Esophagus squamous epithelium (tissue), 5 donors: ENCODE measurements around the gene CIT. TPM values are rescaled to one million over a fixed set of nuclear protein-coding genes. Genes with fewer than 3 reads are reported as not detected.

Source experiments
- DNase-seq: peaks from one replicate; lab custom pipeline; 2025; lab: John Stamatoyannopoulos, UW
- H3K27ac ChIP-seq, 4 donors: fragments of 200-600 bp; sonication (generic); one replicate each; pipeline ENCODE4 v1.5.1; 2016 to 2019; ENCODE audit warnings: mild to moderate bottlenecking in 1 of 4
- H3K27me3 ChIP-seq, 4 donors: fragments of 200-600 bp; sonication (generic); 1 replicate in 3 of 4; 2 replicates in 1 of 4; pipeline versions ENCODE4 v1.5.1 to v1.6.0; 2017 to 2021; ENCODE audit warnings: antibody characterized with exemption in 1 of 4
- H3K36me3 ChIP-seq, 3 donors: fragments of 200-600 bp; sonication (generic); one replicate each; pipeline ENCODE4 v1.5.1; 2016 to 2019
- H3K4me1 ChIP-seq, 3 donors: fragments of 200-600 bp; sonication (generic); one replicate each; pipeline ENCODE4 v1.5.1; 2017 to 2019
- H3K4me3 ChIP-seq, 4 donors: fragments of 200-600 bp; sonication (generic); 1 replicate in 3 of 4; 2 replicates in 1 of 4; pipeline ENCODE4 v1.5.1; 2016 to 2019; ENCODE audit warnings: mild to moderate bottlenecking in 2 of 4, moderate library complexity in 1 of 4
- H3K9me3 ChIP-seq, 3 donors: fragments of 200-600 bp; sonication (generic); one replicate each; pipeline ENCODE4 v1.5.1; 2016 to 2019
- CTCF ChIP-seq, 6 experiments: fragments of 450-650 bp in 4 of 6; fragments of 200-600 bp in 2 of 6; sonication (generic) in 2 of 6; IDR thresholded peaks; one replicate each; pipeline ENCODE4 v1.5.1; 2016 to 2019; ENCODE audit warnings: antibody characterized with exemption in 6 of 6, mild to moderate bottlenecking in 4 of 6, moderate library complexity in 4 of 6
- POLR2A ChIP-seq, 4 donors: fragments of 450-650 bp; IDR thresholded peaks; one replicate each; pipeline ENCODE4 v1.6.1; 2017; ENCODE audit warnings: antibody characterized with exemption in 4 of 4, mild to moderate bottlenecking in 4 of 4, moderate library complexity in 3 of 4
- WGBS, 2 donors: methylation state at CpG; one replicate each; pipeline ENCODE4 v1.1.5; 2018; 5-methylcytosine and 5-hydroxymethylcytosine counted together
- intact Hi-C: fragments of 100-400 bp; cut with DNase I; formaldehyde crosslinking; loops from one replicate; pipeline ENCODE4 v1.15.0; 2022
- total RNA-seq, 4 donors: library from RNA; depleted of rRNA; stranded (reverse); fragments of >200 nt; gene quantifications; one replicate each; pipeline ENCODE4 v1.1.0, GENCODE V29; 2016
- donor health status: DM: yes; HTN: yes; CAD: no.

Gene CIT
- total RNA-seq, 4 donors from 2014 or later: 6.7 to 23.1 (median 13.9) TPM

GRCh38 chr12:119730381-119730780, 146.7 kb downstream of the CIT start:
- Histone ChIP-seq H3K4me3 (no peak overlapping the region), H3K27me3 (no peaks in the 10 kb centered on the region), H3K36me3 (peaks cover 0 to 19% (median 0%) of the 10 kb centered on the region in 3 donors), H3K27ac (no peak overlapping the region), H3K9me3 (no peaks in the 10 kb centered on the region), H3K4me1 (no peaks in the 10 kb centered on the region)
- intact Hi-C loops: no loop called here
- DNase-seq: no peak
- WGBS, 2 donors: 88 to 89% methylated on average over 7 of the region's 13 CpGs
- TF ChIP-seq POLR2A (IDR thresholded peaks at IDR 0.05): no peak
- no peak for TF ChIP-seq CTCF (IDR thresholded peaks at IDR 0.05)

GRCh38 chr12:119729871-119730270, 147.2 kb downstream of the CIT start:
- intact Hi-C loops: no loop called here
- Histone ChIP-seq H3K27me3 (no peaks in the 10 kb centered on the region), H3K9me3 (no peaks in the 10 kb centered on the region), H3K27ac (no peak overlapping the region), H3K4me1 (no peaks in the 10 kb centered on the region), H3K36me3 (peaks cover 0 to 18% (median 0%) of the 10 kb centered on the region in 3 donors), H3K4me3 (no peak overlapping the region)
- WGBS, 2 donors: 91 to 92% methylated on average over 8 of the region's 8 CpGs
- TF ChIP-seq CTCF (IDR thresholded peaks at IDR 0.05): no peak
- no peak for TF ChIP-seq POLR2A (IDR thresholded peaks at IDR 0.05)
- no peak for DNase-seq

GRCh38 chr12:119728444-119728745, 148.7 kb downstream of the CIT start:
- intact Hi-C loops: no loop called here
- no peak overlapping the region for H3K27ac ChIP-seq
- WGBS, 2 donors: 64% methylated on average over 6 of the region's 6 CpGs
- H3K4me3 ChIP-seq: no peak overlapping the region
- H3K27me3 ChIP-seq: no peaks in the 10 kb centered on the region
- TF ChIP-seq CTCF (IDR thresholded peaks at IDR 0.05) (no peak), POLR2A (IDR thresholded peaks at IDR 0.05) (no peak)
- H3K36me3 ChIP-seq: peaks cover 0 to 3% (median 0%) of the 10 kb centered on the region in 3 donors
- no peak for DNase-seq
- H3K4me1 ChIP-seq: no peaks in the 10 kb centered on the region
- H3K9me3 ChIP-seq: no peaks in the 10 kb centered on the region

GRCh38 chr12:119727600-119728443, 149.3 kb downstream of the CIT start:
- intact Hi-C loops: no loop called here
- Histone ChIP-seq H3K27ac (no peak overlapping the region), H3K9me3 (no peaks in the 10 kb centered on the region), H3K4me3 (no peak overlapping the region), H3K36me3 (no peaks in the 10 kb centered on the region), H3K27me3 (no peaks in the 10 kb centered on the region), H3K4me1 (no peaks in the 10 kb centered on the region)
- TF ChIP-seq POLR2A (IDR thresholded peaks at IDR 0.05) (no peak), CTCF (IDR thresholded peaks at IDR 0.05) (no peak)
- 74 to 77% methylated on average over 3 of the region's 3 CpGs for WGBS, 2 donors
- no peak for DNase-seq

GRCh38 chr12:119725523-119725922, 151.6 kb downstream of the CIT start:
- TF ChIP-seq CTCF (IDR thresholded peaks at IDR 0.05): no peak
- no peak for TF ChIP-seq POLR2A (IDR thresholded peaks at IDR 0.05)
- Histone ChIP-seq H3K27ac (no peak overlapping the region), H3K4me3 (no peak overlapping the region), H3K4me1 (no peaks in the 10 kb centered on the region), H3K27me3 (no peaks in the 10 kb centered on the region), H3K9me3 (no peaks in the 10 kb centered on the region), H3K36me3 (no peaks in the 10 kb centered on the region)
- no peak for DNase-seq
- intact Hi-C loops: no loop called here
- WGBS, 2 donors: 77 to 92% methylated on average over 4 of the region's 4 CpGs
